Thyroid gland (tissue), 4 donors: ENCODE measurements around the gene ROCK1.

Experiments
- POLR2A ChIP-seq, 2 donors: fragments of 450-650 bp; IDR thresholded peaks; one replicate each; pipeline ENCODE4 v1.6.1; 2017; ENCODE audit warnings: antibody characterized with exemption in 2 of 2, mild to moderate bottlenecking in 2 of 2, moderate library complexity in 1 of 2
- TF ChIP-seq, protein P1 (sequence below), 6 experiments: fragments of 200-600 bp in 3 of 6; fragments of 450-650 bp in 3 of 6; sonication (generic) in 3 of 6; IDR thresholded peaks; one replicate each; pipeline ENCODE4 v1.5.1; 2016 to 2019; ENCODE audit warnings: antibody characterized with exemption in 6 of 6, mild to moderate bottlenecking in 2 of 6, inconsistent platforms in 1 of 6, moderate library complexity in 1 of 6

DNA sequence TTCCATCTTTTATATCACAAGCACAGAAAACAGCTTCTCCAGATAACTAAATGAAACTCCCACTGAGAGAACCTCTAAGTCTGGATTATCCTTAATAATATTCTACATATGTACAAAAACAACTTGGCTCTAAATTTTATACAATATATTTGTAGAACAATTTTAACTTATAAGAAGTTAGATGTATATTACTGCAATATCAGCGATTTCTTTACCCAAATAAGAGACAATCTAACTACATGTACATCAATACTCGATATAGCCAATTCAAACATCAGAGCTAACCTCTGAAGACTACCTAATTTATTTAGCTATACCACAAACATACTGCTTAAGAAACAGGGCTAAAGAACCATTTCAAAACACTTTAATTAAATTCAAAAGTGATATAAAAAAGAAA lies 148.6 kb downstream of the ROCK1 start:
- TF ChIP-seq, protein P1, sequence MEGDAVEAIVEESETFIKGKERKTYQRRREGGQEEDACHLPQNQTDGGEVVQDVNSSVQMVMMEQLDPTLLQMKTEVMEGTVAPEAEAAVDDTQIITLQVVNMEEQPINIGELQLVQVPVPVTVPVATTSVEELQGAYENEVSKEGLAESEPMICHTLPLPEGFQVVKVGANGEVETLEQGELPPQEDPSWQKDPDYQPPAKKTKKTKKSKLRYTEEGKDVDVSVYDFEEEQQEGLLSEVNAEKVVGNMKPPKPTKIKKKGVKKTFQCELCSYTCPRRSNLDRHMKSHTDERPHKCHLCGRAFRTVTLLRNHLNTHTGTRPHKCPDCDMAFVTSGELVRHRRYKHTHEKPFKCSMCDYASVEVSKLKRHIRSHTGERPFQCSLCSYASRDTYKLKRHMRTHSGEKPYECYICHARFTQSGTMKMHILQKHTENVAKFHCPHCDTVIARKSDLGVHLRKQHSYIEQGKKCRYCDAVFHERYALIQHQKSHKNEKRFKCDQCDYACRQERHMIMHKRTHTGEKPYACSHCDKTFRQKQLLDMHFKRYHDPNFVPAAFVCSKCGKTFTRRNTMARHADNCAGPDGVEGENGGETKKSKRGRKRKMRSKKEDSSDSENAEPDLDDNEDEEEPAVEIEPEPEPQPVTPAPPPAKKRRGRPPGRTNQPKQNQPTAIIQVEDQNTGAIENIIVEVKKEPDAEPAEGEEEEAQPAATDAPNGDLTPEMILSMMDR (IDR thresholded peaks at IDR 0.05) = no peak
- no peak for TF ChIP-seq POLR2A (IDR thresholded peaks at IDR 0.05)
